CD4-positive, alpha-beta T cell (primary cell): ENCODE results near the gene IRS2. TPM values are rescaled to one million over a fixed set of nuclear protein-coding genes. Genes with fewer than 3 reads are reported as not detected.

Experiments used
- ATAC-seq: fragments of 200-7000 bp; cut with Tn5 transposase; one replicate; pipeline ENCODE4 v1.10.0; 2022; ENCODE audit warnings: mild to moderate bottlenecking; ENCODE audit not compliant: poor library complexity
- CTCF ChIA-PET: fragments of 350-600 bp; sonication (Branson Sonifier 250); formaldehyde crosslinking; loops from one replicate; lab custom pipeline; 2021; ENCODE audit warnings: antibody characterized with exemption, inconsistent platforms; lab: Charles Lee
- POLR2A ChIA-PET: fragments of 350-600 bp; sonication (Branson Sonifier 250); formaldehyde crosslinking; loops from one replicate; lab custom pipeline; 2021; ENCODE audit warnings: antibody characterized with exemption, inconsistent platforms; lab: Charles Lee
- DNase-seq, 14 experiments: peaks; one replicate each; pipeline ENCODE4 v3.0.0-alpha.2; 2013 to 2020; ENCODE audit warnings: mixed read lengths in 2 of 14
- H3K27ac ChIP-seq, 2 donors: one replicate each; pipeline versions ENCODE4 v1.5.1 to v1.7.0; 2013; ENCODE audit warnings: low read length in 2 of 2, low read depth in 1 of 2, mild to moderate bottlenecking in 1 of 2
- H3K27me3 ChIP-seq, 2 experiments: 1 replicate in 1 of 2; 2 replicates in 1 of 2; pipeline versions ENCODE4 v1.6.1 to v1.7.0; 2013; ENCODE audit warnings: low read length in 2 of 2, control low read depth in 1 of 2, mild to moderate bottlenecking in 1 of 2, moderate library complexity in 1 of 2; ENCODE audit not compliant: insufficient read depth in 2 of 2, control insufficient read depth in 1 of 2
- H3K36me3 ChIP-seq: one replicate; pipeline ENCODE4 v1.6.1; 2013; ENCODE audit warnings: low read length, control low read depth; ENCODE audit not compliant: insufficient read depth
- H3K4me1 ChIP-seq: one replicate; pipeline ENCODE4 v1.6.1; 2013; ENCODE audit warnings: low read length, control low read depth; ENCODE audit not compliant: insufficient read depth
- H3K4me3 ChIP-seq: one replicate; pipeline ENCODE4 v1.5.1; 2013; ENCODE audit warnings: mild to moderate bottlenecking, low read length, moderate library complexity
- H3K9me3 ChIP-seq, 2 experiments: 1 replicate in 1 of 2; 2 replicates in 1 of 2; pipeline versions ENCODE4 v1.6.1 to v1.7.0; 2013; ENCODE audit warnings: low read length in 2 of 2, mild to moderate bottlenecking in 2 of 2, control low read depth in 1 of 2, moderate library complexity in 1 of 2; ENCODE audit not compliant: control insufficient read depth in 1 of 2, insufficient read depth in 1 of 2
- H3K27ac Mint-ChIP-seq: one replicate; pipeline ENCODE4 v1.8.0; 2020; ENCODE audit warnings: mixed read lengths
- H3K27me3 Mint-ChIP-seq: one replicate; pipeline ENCODE4 v1.8.0; 2021; ENCODE audit warnings: mixed read lengths
- H3K36me3 Mint-ChIP-seq: one replicate; pipeline ENCODE4 v1.8.0; 2021; ENCODE audit warnings: low read depth, mixed read lengths
- H3K4me1 Mint-ChIP-seq: one replicate; pipeline ENCODE4 v1.8.0; 2021; ENCODE audit warnings: low read depth, mixed read lengths
- H3K4me3 Mint-ChIP-seq: one replicate; pipeline ENCODE4 v1.8.0; 2020; ENCODE audit warnings: mild to moderate bottlenecking, mixed read lengths
- H3K9me3 Mint-ChIP-seq: one replicate; pipeline ENCODE4 v1.8.0; 2020; ENCODE audit warnings: mixed read lengths
- CTCF ChIP-seq: fragments of 200-600 bp; IDR thresholded peaks from one replicate; pipeline ENCODE4 v1.8.0; 2022; ENCODE audit warnings: antibody characterized with exemption, mild to moderate bottlenecking
- intact Hi-C, 2 experiments: fragments of 100-400 bp; cut with DNase I in 1 of 2; cut with micrococcal nuclease in 1 of 2; formaldehyde crosslinking; loops; one replicate each; pipeline versions ENCODE4 v1.15.1 to v1.9.0; 2023 to 2025; cut with DNase I, micrococcal nuclease
- total RNA-seq, 174 experiments: library from RNA in 2 of 174; stranded (reverse) in 2 of 174; gene quantifications; one replicate each; pipeline ENCODE4 v1.2.3 and lab custom pipeline; 2021 to 2026

IRS2 gene
- total RNA-seq, 2 experiments from 2014 or later, result 188 to 193 TPM

DNA sequence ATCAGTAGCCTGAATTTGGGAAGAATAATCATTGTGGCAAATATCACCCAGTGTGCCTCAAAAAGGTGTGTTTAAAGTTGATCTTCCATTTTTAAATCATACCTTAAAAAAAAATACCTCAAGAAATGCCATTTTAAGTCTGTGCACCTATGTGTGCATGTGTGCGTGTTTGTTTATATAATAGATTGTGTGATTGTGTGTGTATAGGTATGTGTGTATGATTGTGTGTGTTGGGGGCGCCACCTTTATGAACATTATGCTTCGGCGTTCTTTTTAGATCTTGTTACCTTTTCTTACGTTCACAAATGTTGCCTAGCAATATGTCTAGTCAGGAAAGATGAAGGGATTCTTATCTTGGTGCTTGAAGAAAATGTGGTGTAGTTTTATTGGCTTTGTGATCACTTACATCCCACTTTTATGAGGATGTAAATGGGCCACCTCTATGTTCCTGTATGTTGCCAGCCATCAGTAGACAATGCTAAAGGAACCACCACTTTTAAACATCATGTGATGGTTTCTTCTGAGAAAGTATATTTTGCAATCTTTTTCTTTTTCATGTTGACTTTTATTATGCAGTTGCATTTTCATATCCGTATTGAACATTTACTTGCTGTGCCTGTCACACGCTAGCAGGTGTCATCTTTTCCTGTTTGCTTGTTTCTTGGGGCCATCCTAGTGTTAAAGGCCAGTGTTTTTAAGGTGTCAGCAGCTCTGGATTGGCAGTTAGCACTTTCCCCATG, 2.2 kb upstream of the IRS2 start:
- no peak for TF ChIP-seq CTCF
- H3K27ac ChIP-seq, result no peak overlapping the region
- peak in 3 of 14 experiments; percentile 21 to 43 (median 34) for DNase-seq
- H3K4me3 Mint-ChIP-seq, result peak overlapping the region; percentile 78
- H3K27ac Mint-ChIP-seq, result peak overlapping the region; percentile 75
- H3K36me3 Mint-ChIP-seq, result peaks cover 4% of the 10 kb centered on the region
- peaks cover 1% of the 10 kb centered on the region for H3K36me3 ChIP-seq
- H3K9me3 ChIP-seq, result peaks cover 0 to 5% of the 10 kb centered on the region in 2 experiments
- no peak for ATAC-seq
- H3K4me1 Mint-ChIP-seq, result peaks cover 25% of the 10 kb centered on the region
- no peaks in the 10 kb centered on the region for H3K9me3 Mint-ChIP-seq
- ChIA-PET POLR2A (interaction anchor here (2.6 kb wide), 1 partner anchor 9 kb away, joined by 11 read pairs; no protein-coding TSS in a partner anchor), CTCF (no interaction called here)
- intact Hi-C loops, result loop anchor here in 1 of 2 experiments (10.0 kb wide), 2 partner anchors 926 to 1126 kb away; partner anchors contain the start of genes ANKRD10 and ING1
- H3K27me3 ChIP-seq, result no peaks in the 10 kb centered on the region
- H3K27me3 Mint-ChIP-seq, result peaks cover 4% of the 10 kb centered on the region
- peaks cover 23% of the 10 kb centered on the region for H3K4me1 ChIP-seq
- no peak overlapping the region for H3K4me3 ChIP-seq

DNA sequence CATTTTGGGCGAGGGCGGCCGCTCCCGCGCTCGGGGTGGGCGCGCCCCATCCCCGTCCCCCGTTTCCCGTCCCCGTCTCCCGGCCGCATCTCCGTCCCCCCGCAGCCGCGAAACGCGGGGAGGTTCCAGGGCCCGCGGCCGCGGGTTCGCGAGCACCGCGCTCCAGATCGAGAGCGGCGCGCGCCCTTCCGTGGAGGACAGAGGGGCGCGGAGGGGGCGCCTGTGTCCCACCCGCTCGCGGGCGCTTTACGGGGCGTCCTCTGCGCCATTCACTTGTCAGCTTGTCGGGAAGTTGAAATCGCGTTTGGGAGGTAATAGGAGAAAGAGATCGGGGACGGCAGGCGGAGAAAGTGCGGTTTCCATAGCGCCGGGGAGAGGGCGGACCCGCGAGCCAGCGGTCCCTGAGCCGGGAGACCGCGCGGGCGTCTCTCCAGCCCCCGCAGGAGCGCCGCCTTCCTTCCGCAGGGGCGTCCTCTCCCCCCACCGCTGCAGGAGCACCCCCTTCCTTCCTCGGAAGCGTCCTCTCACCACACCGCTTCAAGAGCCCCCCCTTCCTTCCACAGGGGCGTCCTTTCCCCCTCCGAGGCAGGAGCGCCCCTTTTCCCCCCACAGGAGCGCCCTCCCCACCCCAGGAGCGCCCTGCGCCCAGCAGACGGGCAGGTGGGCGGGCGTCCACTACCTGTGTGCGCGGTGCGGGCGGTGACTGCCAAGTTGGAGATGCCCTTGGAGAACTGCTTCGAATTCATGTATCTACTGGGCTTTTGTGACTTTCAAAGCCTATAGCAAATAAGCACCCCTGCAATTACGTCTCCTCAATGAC, 962 bp upstream of the IRS2 start:
- no peak for ATAC-seq
- ChIA-PET POLR2A (interaction anchor here (0.6 to 1.0 kb wide), 4 partner anchors 11 to 1128 kb away, joined by 3 read pairs; no protein-coding TSS in a partner anchor), CTCF (no interaction called here)

More for the DNA sequence above, 962 bp upstream of the IRS2 start:
- intact Hi-C loops, result loop anchor here in 1 of 2 experiments (10.0 kb wide), 2 partner anchors 927 to 1127 kb away; partner anchors contain the start of genes ANKRD10 and ING1
- peaks cover 0 to 11% of the 10 kb centered on the region in 2 experiments for H3K9me3 ChIP-seq
- Mint-ChIP-seq H3K9me3 (no peaks in the 10 kb centered on the region), H3K4me3 (peak overlapping the region; percentile 85), H3K27ac (peak overlapping the region; percentile 75), H3K27me3 (peaks cover 4% of the 10 kb centered on the region), H3K36me3 (peaks cover 4% of the 10 kb centered on the region), H3K4me1 (peaks cover 25% of the 10 kb centered on the region)
- H3K27ac ChIP-seq, result peak overlapping the region in 1 of 2 donors; percentile 21
- DNase-seq, result peak in 9 of 14 experiments; percentile 5 to 66 (median 39)
- H3K4me3 ChIP-seq, result peak overlapping the region; percentile 67
- H3K4me1 ChIP-seq, result peaks cover 29% of the 10 kb centered on the region
- H3K27me3 ChIP-seq, result no peaks in the 10 kb centered on the region
- TF ChIP-seq CTCF, result no peak
- H3K36me3 ChIP-seq, result peaks cover 6% of the 10 kb centered on the region
